Caco-2 (cell line): ENCODE results near the gene YAF2. TPM values are rescaled to one million over a fixed set of nuclear protein-coding genes. Genes with fewer than 3 reads are reported as not detected.

ENCODE experiments used
- BruUV-seq: library from RNA; stranded (reverse); fragments of 400-500 nt; replicated peaks from 2 replicates; lab custom pipeline; 2021; lab: Mats Ljungman, UMichigan
- CTCF ChIA-PET: fragments of 300-600 bp; sonication (Branson Sonifier 250); formaldehyde crosslinking; loops from one replicate; lab custom pipeline; 2022; ENCODE audit warnings: antibody characterized with exemption; lab: Charles Lee
- POLR2A ChIA-PET: fragments of 300-600 bp; sonication (Branson Sonifier 250); formaldehyde crosslinking; loops from one replicate; lab custom pipeline; 2022; ENCODE audit warnings: antibody characterized with exemption; lab: Charles Lee
- DNase-seq, 2 experiments: peaks; one replicate each; pipeline versions ENCODE4 v3.0.0 to v3.0.0-alpha.2; 2020 to 2022
- H3K27me3 ChIP-seq: replicated peaks from 2 replicates; pipeline ENCODE4 v1.6.0; 2011; ENCODE audit warnings: low read length; ENCODE audit not compliant: control insufficient read depth, insufficient read depth
- H3K36me3 ChIP-seq: 2 replicates; pipeline ENCODE4 v1.5.1; 2011; ENCODE audit warnings: low read length; ENCODE audit not compliant: control insufficient read depth, insufficient read depth
- H3K4me1 ChIP-seq: fragments of 250-450 bp; sonication (Bioruptor Pico); 2 replicates; pipeline ENCODE4 v1.5.1; 2020; ENCODE audit warnings: mild to moderate bottlenecking
- H3K4me3 ChIP-seq: 2 replicates; pipeline ENCODE4 v1.5.1; 2011; ENCODE audit warnings: low read depth, mild to moderate bottlenecking, control low read depth, low read length
- H3K9me3 ChIP-seq: fragments of 250-450 bp; sonication (Bioruptor Pico); 2 replicates; pipeline ENCODE4 v1.5.1; 2020; ENCODE audit warnings: mild to moderate bottlenecking, moderate library complexity
- H3K27ac Mint-ChIP-seq: one replicate; pipeline ENCODE4 v1.8.0; 2022; ENCODE audit warnings: mixed read lengths; ENCODE audit not compliant: unreplicated experiment
- H3K27me3 Mint-ChIP-seq: one replicate; pipeline ENCODE4 v1.8.0; 2022; ENCODE audit warnings: mixed read lengths; ENCODE audit not compliant: insufficient read depth, unreplicated experiment
- H3K36me3 Mint-ChIP-seq: one replicate; pipeline ENCODE4 v1.8.0; 2022; ENCODE audit warnings: mild to moderate bottlenecking, mixed read lengths; ENCODE audit not compliant: insufficient read depth, unreplicated experiment
- H3K4me1 Mint-ChIP-seq: one replicate; pipeline ENCODE4 v1.8.0; 2022; ENCODE audit warnings: low read depth, mixed read lengths; ENCODE audit not compliant: unreplicated experiment
- H3K4me3 Mint-ChIP-seq: one replicate; pipeline ENCODE4 v1.8.0; 2022; ENCODE audit warnings: mild to moderate bottlenecking, moderate library complexity, mixed read lengths; ENCODE audit not compliant: unreplicated experiment
- H3K9me3 Mint-ChIP-seq: one replicate; pipeline ENCODE4 v1.8.0; 2022; ENCODE audit warnings: mixed read lengths; ENCODE audit not compliant: unreplicated experiment
- intact Hi-C: fragments of 100-400 bp; cut with micrococcal nuclease; formaldehyde crosslinking; loops from one replicate; pipeline ENCODE4 v1.10.0; 2022; ENCODE audit not compliant: unreplicated experiment
- total RNA-seq: library from RNA; stranded (reverse); gene quantifications from 2 replicates; pipeline ENCODE4 v1.2.3, GENCODE V29; 2022
- TF ChIP-seq, protein P1 (sequence below), 2 experiments: fragments of 200-600 bp in 1 of 2; IDR thresholded peaks; 1 replicate in 1 of 2; 2 replicates in 1 of 2; pipeline versions ENCODE4 v1.5.1 to v1.8.0; 2011 to 2022; ENCODE audit warnings: antibody characterized with exemption in 1 of 2, control low read depth in 1 of 2, inconsistent platforms in 1 of 2, low read depth in 1 of 2, low read length in 1 of 2, mild to moderate bottlenecking in 1 of 2, moderate library complexity in 1 of 2; ENCODE audit not compliant: insufficient read depth in 1 of 2, severe bottlenecking in 1 of 2, unreplicated experiment in 1 of 2

The YAF2 gene
- total RNA-seq, 1 experiment from 2014 or later = 29.2 TPM

DNA sequence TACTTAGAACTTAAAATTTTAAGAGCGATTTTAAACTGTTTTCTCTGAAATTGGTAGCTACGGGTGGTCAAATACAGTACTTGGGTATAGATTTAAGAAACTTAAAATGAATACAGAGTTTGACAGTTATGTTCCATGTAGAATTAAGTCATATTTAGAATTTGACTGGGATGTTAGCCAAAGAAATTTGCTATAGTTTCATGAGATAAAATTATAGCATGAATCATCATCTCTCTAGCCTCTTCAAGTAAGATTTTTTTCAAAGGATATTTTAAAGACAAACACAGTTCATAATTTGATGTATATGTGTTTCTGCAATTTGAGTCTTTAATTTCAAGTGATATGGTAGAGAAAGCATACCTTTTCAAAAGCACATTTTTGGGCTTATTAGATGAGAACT lies 46.8 kb upstream of the YAF2 start:
- no TSS peak for BruUV-seq
- CTCF ChIA-PET = no interaction called here
- peaks cover 7% of the 10 kb centered on the region for H3K4me1 Mint-ChIP-seq
- peaks cover 4% of the 10 kb centered on the region for H3K27me3 Mint-ChIP-seq
- intact Hi-C loops = loop anchor here (5.0 kb wide), 1 partner anchor 158 kb away; no protein-coding TSS in a partner anchor
- Histone ChIP-seq H3K4me3 (no peak overlapping the region), H3K9me3 (no peaks in the 10 kb centered on the region), H3K4me1 (peaks cover 20% of the 10 kb centered on the region), H3K27me3 (peaks cover 1% of the 10 kb centered on the region; the same call in 1 of the 2 replicates), H3K36me3 (no peaks in the 10 kb centered on the region)
- POLR2A ChIA-PET = no interaction called here
- no peaks in the 10 kb centered on the region for H3K9me3 Mint-ChIP-seq
- H3K36me3 Mint-ChIP-seq = no peaks in the 10 kb centered on the region
- TF ChIP-seq, protein P1, sequence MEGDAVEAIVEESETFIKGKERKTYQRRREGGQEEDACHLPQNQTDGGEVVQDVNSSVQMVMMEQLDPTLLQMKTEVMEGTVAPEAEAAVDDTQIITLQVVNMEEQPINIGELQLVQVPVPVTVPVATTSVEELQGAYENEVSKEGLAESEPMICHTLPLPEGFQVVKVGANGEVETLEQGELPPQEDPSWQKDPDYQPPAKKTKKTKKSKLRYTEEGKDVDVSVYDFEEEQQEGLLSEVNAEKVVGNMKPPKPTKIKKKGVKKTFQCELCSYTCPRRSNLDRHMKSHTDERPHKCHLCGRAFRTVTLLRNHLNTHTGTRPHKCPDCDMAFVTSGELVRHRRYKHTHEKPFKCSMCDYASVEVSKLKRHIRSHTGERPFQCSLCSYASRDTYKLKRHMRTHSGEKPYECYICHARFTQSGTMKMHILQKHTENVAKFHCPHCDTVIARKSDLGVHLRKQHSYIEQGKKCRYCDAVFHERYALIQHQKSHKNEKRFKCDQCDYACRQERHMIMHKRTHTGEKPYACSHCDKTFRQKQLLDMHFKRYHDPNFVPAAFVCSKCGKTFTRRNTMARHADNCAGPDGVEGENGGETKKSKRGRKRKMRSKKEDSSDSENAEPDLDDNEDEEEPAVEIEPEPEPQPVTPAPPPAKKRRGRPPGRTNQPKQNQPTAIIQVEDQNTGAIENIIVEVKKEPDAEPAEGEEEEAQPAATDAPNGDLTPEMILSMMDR (IDR thresholded peaks at IDR 0.05; ENCODE audit: insufficient read depth in 1 of 2, low read depth in 1 of 2, low read length in 1 of 2, severe bottlenecking in 1 of 2, unreplicated experiment in 1 of 2) = no peak
- DNase-seq = no peak
- H3K4me3 Mint-ChIP-seq = no peak overlapping the region
- no peak overlapping the region for H3K27ac Mint-ChIP-seq

DNA sequence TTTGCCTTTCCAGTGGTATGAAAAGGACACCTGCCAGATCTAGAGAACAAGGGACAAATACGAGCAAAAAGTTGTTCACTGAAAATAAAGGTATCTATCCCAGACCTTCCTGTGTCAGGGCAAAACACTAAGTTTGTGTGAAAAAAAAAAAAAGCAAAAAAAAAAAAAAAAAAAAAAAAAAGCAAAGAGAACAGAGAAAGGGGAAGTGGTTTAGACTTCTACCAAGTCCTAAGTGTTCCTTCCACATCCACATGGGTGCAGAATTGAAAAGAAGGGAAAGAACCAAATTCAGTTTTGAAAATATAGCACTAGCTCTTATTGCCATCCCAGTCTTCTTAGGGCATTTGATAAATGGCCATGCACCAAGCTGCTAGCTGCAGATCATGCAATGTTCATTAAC lies 46.1 kb upstream of the YAF2 start:
- POLR2A ChIA-PET = no interaction called here

DNA sequence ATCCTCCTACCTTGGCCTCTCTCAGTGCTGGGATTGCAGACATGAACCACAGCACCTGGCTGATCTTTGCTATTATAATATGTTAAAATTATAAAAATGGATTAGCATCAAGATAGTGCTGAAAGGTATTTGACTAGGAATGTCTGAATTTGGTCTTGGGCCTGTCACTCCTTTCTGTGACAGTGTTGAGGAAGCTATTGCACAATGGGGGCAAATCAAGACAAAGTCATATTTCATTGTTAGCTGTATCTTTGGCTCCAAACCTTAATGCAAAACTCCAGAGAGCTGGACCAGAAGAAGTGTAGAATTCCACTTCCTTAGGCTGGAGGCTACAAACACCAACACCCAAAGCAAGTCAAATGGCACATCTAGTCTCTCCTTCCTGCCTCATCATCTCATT lies 45.7 kb upstream of the YAF2 start:
- Histone ChIP-seq H3K9me3 (no peaks in the 10 kb centered on the region), H3K36me3 (no peaks in the 10 kb centered on the region), H3K27me3 (peaks cover 1% of the 10 kb centered on the region; the same call in 1 of the 2 replicates), H3K4me1 (peaks cover 20% of the 10 kb centered on the region), H3K4me3 (no peak overlapping the region)
- no TSS peak for BruUV-seq
- H3K27ac Mint-ChIP-seq = no peak overlapping the region
- no peaks in the 10 kb centered on the region for H3K9me3 Mint-ChIP-seq
- H3K27me3 Mint-ChIP-seq = peaks cover 3% of the 10 kb centered on the region
- TF ChIP-seq, protein P1 (IDR thresholded peaks at IDR 0.05; ENCODE audit: insufficient read depth in 1 of 2, low read depth in 1 of 2, low read length in 1 of 2, severe bottlenecking in 1 of 2, unreplicated experiment in 1 of 2) = no peak
- ChIA-PET POLR2A (no interaction called here), CTCF (no interaction called here)
- H3K4me3 Mint-ChIP-seq = no peak overlapping the region
- no peak for DNase-seq
- peaks cover 7% of the 10 kb centered on the region for H3K4me1 Mint-ChIP-seq
- H3K36me3 Mint-ChIP-seq = no peaks in the 10 kb centered on the region
- intact Hi-C loops = loop anchor here (5.0 kb wide), 1 partner anchor 156 kb away; no protein-coding TSS in a partner anchor

More for the DNA sequence above, 46.1 kb upstream of the YAF2 start:
- peaks cover 3% of the 10 kb centered on the region for H3K27me3 Mint-ChIP-seq
- CTCF ChIA-PET = no interaction called here
- Histone ChIP-seq H3K9me3 (no peaks in the 10 kb centered on the region), H3K27me3 (peaks cover 1% of the 10 kb centered on the region; the same call in 1 of the 2 replicates), H3K4me3 (no peak overlapping the region), H3K36me3 (no peaks in the 10 kb centered on the region), H3K4me1 (peaks cover 20% of the 10 kb centered on the region)
- H3K9me3 Mint-ChIP-seq = no peaks in the 10 kb centered on the region
- no TSS peak for BruUV-seq
- TF ChIP-seq, protein P1 (IDR thresholded peaks at IDR 0.05; ENCODE audit: insufficient read depth in 1 of 2, low read depth in 1 of 2, low read length in 1 of 2, severe bottlenecking in 1 of 2, unreplicated experiment in 1 of 2) = no peak
- intact Hi-C loops = loop anchor here (5.0 kb wide), 1 partner anchor 157 kb away; no protein-coding TSS in a partner anchor
- no peak for DNase-seq
- no peak overlapping the region for H3K4me3 Mint-ChIP-seq
- no peak overlapping the region for H3K27ac Mint-ChIP-seq
- no peaks in the 10 kb centered on the region for H3K36me3 Mint-ChIP-seq
- H3K4me1 Mint-ChIP-seq = peaks cover 7% of the 10 kb centered on the region
